Caco-2 (cell line): Measurements from ENCODE around the gene HK2. TPM values are rescaled to one million over a fixed set of nuclear protein-coding genes. Genes with fewer than 3 reads are reported as not detected.

Source experiments
- BruUV-seq: library from RNA; stranded (reverse); fragments of 400-500 nt; replicated peaks from 2 replicates; lab custom pipeline; 2021; lab: Mats Ljungman, UMichigan
- CTCF ChIA-PET: fragments of 300-600 bp; sonication (Branson Sonifier 250); formaldehyde crosslinking; loops from one replicate; lab custom pipeline; 2022; ENCODE audit warnings: antibody characterized with exemption; lab: Charles Lee
- POLR2A ChIA-PET: fragments of 300-600 bp; sonication (Branson Sonifier 250); formaldehyde crosslinking; loops from one replicate; lab custom pipeline; 2022; ENCODE audit warnings: antibody characterized with exemption; lab: Charles Lee
- DNase-seq, 2 experiments: peaks; one replicate each; pipeline versions ENCODE4 v3.0.0 to v3.0.0-alpha.2; 2020 to 2022
- H3K27me3 ChIP-seq: replicated peaks from 2 replicates; pipeline ENCODE4 v1.6.0; 2011; ENCODE audit warnings: low read length; ENCODE audit not compliant: control insufficient read depth, insufficient read depth
- H3K36me3 ChIP-seq: 2 replicates; pipeline ENCODE4 v1.5.1; 2011; ENCODE audit warnings: low read length; ENCODE audit not compliant: control insufficient read depth, insufficient read depth
- H3K4me1 ChIP-seq: fragments of 250-450 bp; sonication (Bioruptor Pico); 2 replicates; pipeline ENCODE4 v1.5.1; 2020; ENCODE audit warnings: mild to moderate bottlenecking
- H3K4me3 ChIP-seq: 2 replicates; pipeline ENCODE4 v1.5.1; 2011; ENCODE audit warnings: low read depth, mild to moderate bottlenecking, control low read depth, low read length
- H3K9me3 ChIP-seq: fragments of 250-450 bp; sonication (Bioruptor Pico); 2 replicates; pipeline ENCODE4 v1.5.1; 2020; ENCODE audit warnings: mild to moderate bottlenecking, moderate library complexity
- H3K27ac Mint-ChIP-seq: one replicate; pipeline ENCODE4 v1.8.0; 2022; ENCODE audit warnings: mixed read lengths; ENCODE audit not compliant: unreplicated experiment
- H3K27me3 Mint-ChIP-seq: one replicate; pipeline ENCODE4 v1.8.0; 2022; ENCODE audit warnings: mixed read lengths; ENCODE audit not compliant: insufficient read depth, unreplicated experiment
- H3K36me3 Mint-ChIP-seq: one replicate; pipeline ENCODE4 v1.8.0; 2022; ENCODE audit warnings: mild to moderate bottlenecking, mixed read lengths; ENCODE audit not compliant: insufficient read depth, unreplicated experiment
- H3K4me1 Mint-ChIP-seq: one replicate; pipeline ENCODE4 v1.8.0; 2022; ENCODE audit warnings: low read depth, mixed read lengths; ENCODE audit not compliant: unreplicated experiment
- H3K4me3 Mint-ChIP-seq: one replicate; pipeline ENCODE4 v1.8.0; 2022; ENCODE audit warnings: mild to moderate bottlenecking, moderate library complexity, mixed read lengths; ENCODE audit not compliant: unreplicated experiment
- H3K9me3 Mint-ChIP-seq: one replicate; pipeline ENCODE4 v1.8.0; 2022; ENCODE audit warnings: mixed read lengths; ENCODE audit not compliant: unreplicated experiment
- CTCF ChIP-seq, 2 experiments: fragments of 200-600 bp in 1 of 2; IDR thresholded peaks; 1 replicate in 1 of 2; 2 replicates in 1 of 2; pipeline versions ENCODE4 v1.5.1 to v1.8.0; 2011 to 2022; ENCODE audit warnings: antibody characterized with exemption in 1 of 2, control low read depth in 1 of 2, inconsistent platforms in 1 of 2, low read depth in 1 of 2, low read length in 1 of 2, mild to moderate bottlenecking in 1 of 2, moderate library complexity in 1 of 2; ENCODE audit not compliant: insufficient read depth in 1 of 2, severe bottlenecking in 1 of 2, unreplicated experiment in 1 of 2
- intact Hi-C: fragments of 100-400 bp; cut with micrococcal nuclease; formaldehyde crosslinking; loops from one replicate; pipeline ENCODE4 v1.10.0; 2022; ENCODE audit not compliant: unreplicated experiment
- total RNA-seq: library from RNA; stranded (reverse); gene quantifications from 2 replicates; pipeline ENCODE4 v1.2.3, GENCODE V29; 2022

Gene HK2
- total RNA-seq, 1 experiment from 2014 or later = 19.9 TPM

GRCh38 chr2:74845217-74845751 is 11.4 kb downstream of the HK2 start:
- Mint-ChIP-seq H3K27me3 (no peaks in the 10 kb centered on the region), H3K4me3 (peak overlapping the region; percentile 17), H3K4me1 (peaks cover 53% of the 10 kb centered on the region), H3K27ac (peak overlapping the region; percentile 68), H3K9me3 (no peaks in the 10 kb centered on the region), H3K36me3 (peaks cover 19% of the 10 kb centered on the region)
- H3K36me3 ChIP-seq = no peaks in the 10 kb centered on the region
- CTCF ChIA-PET = interaction anchor here (1.0 kb wide), 1 partner anchor 8 kb away, joined by 5 read pairs; no protein-coding TSS in a partner anchor
- DNase-seq = peak; percentile 66 to 67
- H3K9me3 ChIP-seq = no peaks in the 10 kb centered on the region
- POLR2A ChIA-PET = interaction anchor here (0.7 kb wide), 1 partner anchor 10 kb away, joined by 3 read pairs; no protein-coding TSS in a partner anchor
- H3K27me3 ChIP-seq = no peaks in the 10 kb centered on the region
- no peak for TF ChIP-seq CTCF (IDR thresholded peaks at IDR 0.05; ENCODE audit: insufficient read depth in 1 of 2, low read depth in 1 of 2, low read length in 1 of 2, severe bottlenecking in 1 of 2, unreplicated experiment in 1 of 2)
- intact Hi-C loops = no loop called here
- BruUV-seq = no TSS peak
- peaks cover 68% of the 10 kb centered on the region for H3K4me1 ChIP-seq
- H3K4me3 ChIP-seq = no peak overlapping the region

- Histone ChIP-seq H3K36me3 (no peaks in the 10 kb centered on the region), H3K9me3 (no peaks in the 10 kb centered on the region), H3K4me1 (peaks cover 70% of the 10 kb centered on the region), H3K4me3 (no peak overlapping the region), H3K27me3 (no peaks in the 10 kb centered on the region)
- CTCF ChIA-PET = interaction anchor here (1.0 kb wide), 1 partner anchor 9 kb away, joined by 5 read pairs; no protein-coding TSS in a partner anchor
- H3K36me3 Mint-ChIP-seq = peaks cover 14% of the 10 kb centered on the region
- POLR2A ChIA-PET = no interaction called here
- BruUV-seq = no TSS peak
- no peak for DNase-seq
- no peak overlapping the region for H3K4me3 Mint-ChIP-seq
- H3K27me3 Mint-ChIP-seq = no peaks in the 10 kb centered on the region
- peaks cover 52% of the 10 kb centered on the region for H3K4me1 Mint-ChIP-seq
- peak overlapping the region; percentile 68 for H3K27ac Mint-ChIP-seq
- no peaks in the 10 kb centered on the region for H3K9me3 Mint-ChIP-seq
- intact Hi-C loops = no loop called here
- no peak for TF ChIP-seq CTCF (IDR thresholded peaks at IDR 0.05; ENCODE audit: insufficient read depth in 1 of 2, low read depth in 1 of 2, low read length in 1 of 2, severe bottlenecking in 1 of 2, unreplicated experiment in 1 of 2)
Measured at GRCh38 chr2:74845991-74846390, 12.1 kb downstream of the HK2 start.

GRCh38 chr2:74846481-74846880 is 12.6 kb downstream of the HK2 start:
- ChIA-PET POLR2A (no interaction called here), CTCF (no interaction called here)
- no peak overlapping the region for H3K4me3 Mint-ChIP-seq
- peaks cover 70% of the 10 kb centered on the region for H3K4me1 ChIP-seq
- H3K9me3 Mint-ChIP-seq = no peaks in the 10 kb centered on the region
- BruUV-seq = no TSS peak
- H3K4me3 ChIP-seq = no peak overlapping the region
- H3K27me3 ChIP-seq = no peaks in the 10 kb centered on the region
- H3K4me1 Mint-ChIP-seq = peaks cover 52% of the 10 kb centered on the region
- no peak overlapping the region for H3K27ac Mint-ChIP-seq
- intact Hi-C loops = no loop called here
- DNase-seq = no peak
- peaks cover 9% of the 10 kb centered on the region for H3K36me3 Mint-ChIP-seq
- no peaks in the 10 kb centered on the region for H3K9me3 ChIP-seq
- no peaks in the 10 kb centered on the region for H3K36me3 ChIP-seq
- no peak for TF ChIP-seq CTCF (IDR thresholded peaks at IDR 0.05; ENCODE audit: insufficient read depth in 1 of 2, low read depth in 1 of 2, low read length in 1 of 2, severe bottlenecking in 1 of 2, unreplicated experiment in 1 of 2)
- no peaks in the 10 kb centered on the region for H3K27me3 Mint-ChIP-seq
